ENCODE measurements around the gene RANGRF. TPM values are rescaled to one million over a fixed set of nuclear protein-coding genes. Genes with fewer than 3 reads are reported as not detected.

The RANGRF gene
- total and polyA plus RNA-seq, 2 donors (not counting 1 experiment from before 2014, with no cell fraction given) = 48.8 to 83.2 TPM

GRCh38 chr17:8332128-8332527 lies 43.7 kb downstream of the RANGRF start:
- WGBS (ENCODE audit: insufficient coverage) = 91% methylated on average over 1 of the region's 2 CpGs
- ChIA-PET CTCF (interaction anchor here (0.7 kb wide), 1 partner anchor 258 kb away, joined by 4 read pairs; no protein-coding TSS in a partner anchor), POLR2A (no interaction called here)
- H3K27me3 ChIP-seq (replicated peaks in 1 of 4; ENCODE audit: control extremely low read depth in 1 of 4, control insufficient read depth in 3 of 4, insufficient read depth in 4 of 4, low read length in 3 of 4) = peaks cover 0 to 21% (median 12%) of the 10 kb centered on the region in 4 experiments
- intact Hi-C loops (cut with micrococcal nuclease) = no loop called here
- no peak for DNase-seq
- no peak overlapping the region for H3K27ac Mint-ChIP-seq
- no peaks in the 10 kb centered on the region for H3K36me3 ChIP-seq (replicated peaks in 1 of 2; ENCODE audit: control extremely low read depth in 1 of 2, control insufficient read depth in 1 of 2, extremely low read depth in 1 of 2, insufficient read depth in 2 of 2, low read length in 1 of 2)
- peaks cover 39% of the 10 kb centered on the region for H3K27me3 Mint-ChIP-seq
- H3K9me3 Mint-ChIP-seq (ENCODE audit: insufficient read depth) = no peaks in the 10 kb centered on the region
- H3K4me3 Mint-ChIP-seq = no peak overlapping the region
- H3K4me1 Mint-ChIP-seq = peaks cover 5% of the 10 kb centered on the region
- no peak for TF ChIP-seq EZH2 (IDR thresholded peaks at IDR 0.05; ENCODE audit: borderline replicate concordance, insufficient read depth, low read depth, low read length, poor library complexity, severe bottlenecking)
- H3K4me1 ChIP-seq (ENCODE audit: control insufficient read depth in 2 of 2, insufficient read depth in 2 of 2, low read length in 2 of 2) = peaks cover 4 to 5% of the 10 kb centered on the region in 2 donors
- no peak overlapping the region for H3K4me2 ChIP-seq (replicated peaks; ENCODE audit: low read depth, low read length, poor library complexity, severe bottlenecking)
- H2AFZ ChIP-seq (ENCODE audit: insufficient read depth, low read depth, low read length, poor library complexity, severe bottlenecking) = no peak overlapping the region
- ATAC-seq (ENCODE audit: low read depth) = no peak
- no peaks in the 10 kb centered on the region for H4K20me1 ChIP-seq (ENCODE audit: control insufficient read depth, insufficient read depth, low read length, poor library complexity, severe bottlenecking)
- H3K27ac ChIP-seq (ENCODE audit: low read length in 2 of 2) = no peak overlapping the region
- H3K9me3 ChIP-seq (ENCODE audit: control extremely low read depth in 1 of 3, control insufficient read depth in 2 of 3, insufficient read depth in 1 of 3, low read length in 2 of 3) = peaks cover 0 to 1% (median 1%) of the 10 kb centered on the region in 3 donors
- H3K79me2 ChIP-seq (ENCODE audit: control insufficient read depth, insufficient read depth, low read length) = no peaks in the 10 kb centered on the region
- H3K9ac ChIP-seq (ENCODE audit: low read length) = no peak overlapping the region
- no peak overlapping the region for H3K4me3 ChIP-seq (ENCODE audit: control extremely low read depth in 1 of 5, extremely low read depth in 1 of 5, insufficient read depth in 1 of 5, low read depth in 2 of 5, low read length in 4 of 5)

GRCh38 chr17:8332688-8333087 lies 44.2 kb downstream of the RANGRF start:
- H3K9me3 ChIP-seq (ENCODE audit: control extremely low read depth in 1 of 3, control insufficient read depth in 2 of 3, insufficient read depth in 1 of 3, low read length in 2 of 3) = peaks cover 0 to 1% (median 0%) of the 10 kb centered on the region in 3 donors
- 83% methylated on average over 3 of the region's 5 CpGs for WGBS (ENCODE audit: insufficient coverage)
- Mint-ChIP-seq H3K9me3 (ENCODE audit: insufficient read depth) (no peaks in the 10 kb centered on the region), H3K4me1 (peaks cover 1% of the 10 kb centered on the region), H3K4me3 (no peak overlapping the region), H3K27me3 (peaks cover 36% of the 10 kb centered on the region), H3K27ac (no peak overlapping the region)
- H3K9ac ChIP-seq (ENCODE audit: low read length) = no peak overlapping the region
- ATAC-seq (ENCODE audit: low read depth) = no peak
- no peak overlapping the region for H3K27ac ChIP-seq (ENCODE audit: low read length in 2 of 2)
- no peaks in the 10 kb centered on the region for H3K79me2 ChIP-seq (ENCODE audit: control insufficient read depth, insufficient read depth, low read length)
- no peak overlapping the region for H3K4me2 ChIP-seq (replicated peaks; ENCODE audit: low read depth, low read length, poor library complexity, severe bottlenecking)
- H3K4me1 ChIP-seq (ENCODE audit: control insufficient read depth in 2 of 2, insufficient read depth in 2 of 2, low read length in 2 of 2) = peaks cover 0 to under 1% of the 10 kb centered on the region in 2 donors
- DNase-seq = no peak
- CTCF ChIA-PET = no interaction called here
- peaks cover 0 to 16% (median 8%) of the 10 kb centered on the region in 4 experiments for H3K27me3 ChIP-seq (replicated peaks in 1 of 4; ENCODE audit: control extremely low read depth in 1 of 4, control insufficient read depth in 3 of 4, insufficient read depth in 4 of 4, low read length in 3 of 4)
- POLR2A ChIA-PET = no interaction called here
- H3K36me3 ChIP-seq (replicated peaks in 1 of 2; ENCODE audit: control extremely low read depth in 1 of 2, control insufficient read depth in 1 of 2, extremely low read depth in 1 of 2, insufficient read depth in 2 of 2, low read length in 1 of 2) = no peaks in the 10 kb centered on the region
- H3K4me3 ChIP-seq (ENCODE audit: control extremely low read depth in 1 of 5, extremely low read depth in 1 of 5, insufficient read depth in 1 of 5, low read depth in 2 of 5, low read length in 4 of 5) = no peak overlapping the region
- H4K20me1 ChIP-seq (ENCODE audit: control insufficient read depth, insufficient read depth, low read length, poor library complexity, severe bottlenecking) = no peaks in the 10 kb centered on the region
- intact Hi-C loops (cut with micrococcal nuclease) = no loop called here
- no peak overlapping the region for H2AFZ ChIP-seq (ENCODE audit: insufficient read depth, low read depth, low read length, poor library complexity, severe bottlenecking)
- TF ChIP-seq EZH2 (IDR thresholded peaks at IDR 0.05; ENCODE audit: borderline replicate concordance, insufficient read depth, low read depth, low read length, poor library complexity, severe bottlenecking) (no peak), CTCF (IDR thresholded peaks at IDR 0.05) (no peak)

Measured in B cell (primary cell).